ENCODE data around the gene TLK2. TPM values are rescaled to one million over a fixed set of nuclear protein-coding genes. Genes with fewer than 3 reads are reported as not detected.

Gene TLK2
- polyA plus RNA-seq, 1 experiment, result 57.4 TPM

- H3K27me3 ChIP-seq (ENCODE audit: control insufficient read depth, insufficient read depth, low read length), result no peaks in the 10 kb centered on the region
- peak within 1 kb of the TSS; percentile 84 for H3K4me3 ChIP-seq (ENCODE audit: low read depth, low read length)
- 0 out of 2 replicates have a peak, but pooled peaks have one; percentile 4 for TF ChIP-seq CTCF (IDR thresholded peaks at IDR 0.05; ENCODE audit: low read depth, low read length)
- ChIA-PET CTCF (no interaction called here), POLR2A (interaction anchor here (0.8 to 1.9 kb wide), 4 partner anchors 12 to 41 kb away, joined by 4 to 6 read pairs (median 6); no protein-coding TSS in a partner anchor)
- peak; percentile 30 for DNase-seq (ENCODE audit: low read depth, low spot score)
- H3K27ac ChIP-seq (ENCODE audit: low read depth, low read length), result peak within 1 kb of the TSS; percentile 90
- no peaks in the 10 kb centered on the region for H3K9me3 ChIP-seq (ENCODE audit: control insufficient read depth, insufficient read depth, low read length)
Measured at GRCh38 chr17:62627219-62627903, 148.7 kb downstream of the TLK2 start, which contains the start of gene MRC2. Gene MRC2 (plus strand): TSS chr17:62627670. CDS start chr17:62627803, 133 bp downstream.

GRCh38 chr17:62627904-62628633 is 149.4 kb downstream of the TLK2 start:
- ChIA-PET POLR2A (interaction anchor here (0.6 to 1.6 kb wide), 5 partner anchors 14 to 764 kb away, joined by 3 to 8 read pairs (median 4); partner anchors contain the start of gene BRIP1), CTCF (no interaction called here)
- Histone ChIP-seq H3K27me3 (ENCODE audit: control insufficient read depth, insufficient read depth, low read length) (no peaks in the 10 kb centered on the region), H3K4me3 (ENCODE audit: low read depth, low read length) (peak overlapping the region; percentile 84), H3K9me3 (ENCODE audit: control insufficient read depth, insufficient read depth, low read length) (no peaks in the 10 kb centered on the region), H3K27ac (ENCODE audit: low read depth, low read length) (peak overlapping the region; percentile 77)
- no peak for TF ChIP-seq CTCF (IDR thresholded peaks at IDR 0.05; ENCODE audit: low read depth, low read length)
- peak; percentile 39 for DNase-seq (ENCODE audit: low read depth, low spot score)

- TF ChIP-seq CTCF (IDR thresholded peaks at IDR 0.05; ENCODE audit: low read depth, low read length), result no peak
- DNase-seq (ENCODE audit: low read depth, low spot score), result no peak
- Histone ChIP-seq H3K27me3 (ENCODE audit: control insufficient read depth, insufficient read depth, low read length) (no peaks in the 10 kb centered on the region), H3K27ac (ENCODE audit: low read depth, low read length) (peak overlapping the region; percentile 77), H3K4me3 (ENCODE audit: low read depth, low read length) (peak overlapping the region; percentile 84), H3K9me3 (ENCODE audit: control insufficient read depth, insufficient read depth, low read length) (no peaks in the 10 kb centered on the region)
- CTCF ChIA-PET, result no interaction called here
- POLR2A ChIA-PET, result interaction anchor here (0.6 to 1.6 kb wide), 5 partner anchors 15 to 765 kb away, joined by 3 to 8 read pairs (median 4); partner anchors contain the start of gene BRIP1
Measured at GRCh38 chr17:62628831-62629555, 150.4 kb downstream of the TLK2 start.

GRCh38 chr17:62629556-62630364 is 151.1 kb downstream of the TLK2 start:
- TF ChIP-seq CTCF (IDR thresholded peaks at IDR 0.05; ENCODE audit: low read depth, low read length), result no peak
- Histone ChIP-seq H3K27ac (ENCODE audit: low read depth, low read length) (peak overlapping the region; percentile 11), H3K4me3 (ENCODE audit: low read depth, low read length) (peak overlapping the region; percentile 84), H3K27me3 (ENCODE audit: control insufficient read depth, insufficient read depth, low read length) (no peaks in the 10 kb centered on the region), H3K9me3 (ENCODE audit: control insufficient read depth, insufficient read depth, low read length) (no peaks in the 10 kb centered on the region)
- ChIA-PET POLR2A (interaction anchor here (1.5 to 1.6 kb wide), 2 partner anchors 18 to 25 kb away, joined by 3 to 8 read pairs; no protein-coding TSS in a partner anchor), CTCF (no interaction called here)
- DNase-seq (ENCODE audit: low read depth, low spot score), result no peak

All from AG04450 (cell line).